Neural cell (in vitro differentiated cells): Measurements from ENCODE around the gene CD300LF.

ENCODE experiments used
- CTCF ChIP-seq: fragments of 450-650 bp; IDR thresholded peaks from 2 replicates; pipeline ENCODE4 v1.5.1; 2014; ENCODE audit warnings: antibody characterized with exemption, mild to moderate bottlenecking, moderate library complexity; ENCODE audit not compliant: poor library complexity, severe bottlenecking
- EP300 ChIP-seq: fragments of 450-650 bp; conservative IDR thresholded peaks from 2 replicates; pipeline ENCODE4 v1.6.1; 2014; ENCODE audit warnings: antibody characterized with exemption, mild to moderate bottlenecking, moderate library complexity; ENCODE audit not compliant: poor library complexity, severe bottlenecking
- EZH2 ChIP-seq: fragments of 200-600, 300-800 bp; shearing (Covaris generic), sonication (generic); IDR thresholded peaks from 2 replicates; pipeline ENCODE4 v1.6.1; 2014; ENCODE audit warnings: antibody characterized with exemption, low read length, borderline replicate concordance, mild to moderate bottlenecking; ENCODE audit not compliant: insufficient read depth, poor library complexity, severe bottlenecking
- MXI1 ChIP-seq: fragments of 450-650 bp; conservative IDR thresholded peaks from 2 replicates; pipeline ENCODE4 v1.6.1; 2014; ENCODE audit warnings: antibody characterized with exemption, mild to moderate bottlenecking; ENCODE audit not compliant: poor library complexity, severe bottlenecking
- POLR2AphosphoS5 ChIP-seq: IDR thresholded peaks from 2 replicates; pipeline ENCODE4 v1.6.1; 2012
- RAD21 ChIP-seq: fragments of 450-650 bp; conservative IDR thresholded peaks from 2 replicates; pipeline ENCODE4 v1.6.1; 2014; ENCODE audit warnings: antibody characterized with exemption, mild to moderate bottlenecking, moderate library complexity
- REST ChIP-seq: IDR thresholded peaks from 2 replicates; pipeline ENCODE4 v1.6.1; 2012; ENCODE audit warnings: borderline replicate concordance
- SMC3 ChIP-seq: fragments of 450-650 bp; conservative IDR thresholded peaks from 2 replicates; pipeline ENCODE4 v1.6.1; 2014; ENCODE audit warnings: antibody characterized with exemption, mild to moderate bottlenecking, moderate library complexity; ENCODE audit not compliant: poor library complexity
- TAF1 ChIP-seq: IDR thresholded peaks from 2 replicates; pipeline ENCODE4 v1.6.1; 2012; ENCODE audit warnings: low read depth

DNA sequence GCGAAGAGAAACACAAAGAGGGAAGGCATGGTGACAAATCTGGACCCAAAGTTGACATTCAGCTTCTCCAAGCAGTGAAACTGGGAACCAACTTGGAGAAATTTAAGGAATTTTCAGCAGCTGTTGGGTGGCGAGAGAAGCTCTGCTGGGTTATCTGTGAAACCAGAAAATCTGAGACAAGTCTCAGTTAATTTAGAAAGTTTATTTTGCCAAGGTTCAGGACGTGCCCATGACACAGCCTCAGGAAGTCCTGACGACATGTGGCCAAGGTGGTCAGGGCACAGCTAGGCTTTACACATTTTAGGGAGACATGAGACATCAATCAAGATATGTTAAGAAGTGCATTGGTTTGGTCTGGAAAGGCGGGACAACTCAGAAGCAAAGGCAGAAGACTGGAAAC, 11.2 kb upstream of the CD300LF start:
- TF ChIP-seq EZH2, result no peak
- no peak for TF ChIP-seq EP300
- TF ChIP-seq REST, result no peak
- no peak for TF ChIP-seq POLR2AphosphoS5
- no peak for TF ChIP-seq CTCF
- TF ChIP-seq TAF1, result no peak
- TF ChIP-seq RAD21, result no peak
- TF ChIP-seq MXI1, result no peak
- TF ChIP-seq SMC3, result no peak
